Adrenal gland (tissue), 19 donors: Measurements from ENCODE around the gene CHD8. TPM values are rescaled to one million over a fixed set of nuclear protein-coding genes. Genes with fewer than 3 reads are reported as not detected.

Experiments used
- DNase-seq, 7 donors: peaks; one replicate each; pipeline ENCODE4 v3.0.0-alpha.2; 2019 to 2020
- H3K27ac ChIP-seq, 5 donors: fragments of 200-600 bp; sonication (generic) in 4 of 5; 1 replicate in 3 of 5; 2 replicates in 2 of 5; pipeline versions ENCODE4 v1.5.1 to v1.8.0; 2016 to 2020; ENCODE audit warnings: mild to moderate bottlenecking in 1 of 5
- H3K27me3 ChIP-seq: fragments of 200-600 bp; 2 replicates; pipeline ENCODE4 v1.8.0; 2021
- H3K36me3 ChIP-seq, 2 donors: fragments of 200-600 bp; replicated peaks in 1 of 2; 1 replicate in 1 of 2; 2 replicates in 1 of 2; pipeline versions ENCODE4 v1.5.1 to v1.8.0; 2018 to 2022
- H3K4me1 ChIP-seq, 2 donors: fragments of 200-600 bp; replicated peaks in 1 of 2; 1 replicate in 1 of 2; 2 replicates in 1 of 2; pipeline versions ENCODE4 v1.5.1 to v1.8.0; 2018 to 2021
- H3K4me3 ChIP-seq, 4 donors: fragments of 200-600 bp; sonication (generic) in 3 of 4; one replicate each; pipeline ENCODE4 v1.5.1; 2016 to 2018
- H3K9me3 ChIP-seq, 3 donors: fragments of 200-600 bp; sonication (generic) in 1 of 3; replicated peaks in 1 of 3; 1 replicate in 2 of 3; 2 replicates in 1 of 3; pipeline versions ENCODE4 v1.5.1 to v1.8.0; 2016 to 2021
- POLR2A ChIP-seq, 2 donors: fragments of 450-650 bp; IDR thresholded peaks; one replicate each; pipeline ENCODE4 v1.6.1; 2017; ENCODE audit warnings: antibody characterized with exemption in 2 of 2, mild to moderate bottlenecking in 2 of 2, moderate library complexity in 1 of 2
- WGBS, 4 donors: extraction: QIAGEN DNeasy Blood & Tissue Kit in 2 of 4; methylation state at CpG; one replicate each; pipeline versions ENCODE4 v1.1.5 to v1.1.7; 2013 to 2017; 5-methylcytosine and 5-hydroxymethylcytosine counted together
- intact Hi-C, 2 donors: fragments of 100-400 bp; cut with DNase I; formaldehyde crosslinking; loops; one replicate each; pipeline versions ENCODE4 v1.14.1 to v1.15.0; 2022 to 2023
- long read RNA-seq, 10 donors: library from polyadenylated mRNA in 3 of 10; unstranded in 2 of 10; stranded (forward) in 1 of 10; transcript quantifications; one replicate each; pipeline ENCODE4 v2.0.0 and lab custom pipeline, GENCODE V29; 2021 to 2026
- polyA plus RNA-seq, 3 donors: library from polyadenylated mRNA; stranded (reverse); fragments of 200-250 nt in 2 of 3; fragments of 350-450 nt in 1 of 3; fragmentation: Illumina TruSeq in 1 of 3; extraction: RNeasy Lipid Tissue Mini Kit (QIAGEN cat#74804) in 1 of 3; gene quantifications; one replicate each; pipeline ENCODE4 v1.2.3, GENCODE V29; 2013 to 2014
- total RNA-seq, 9 donors: library from RNA; depleted of rRNA in 4 of 9; stranded (reverse); fragments of >200 nt in 4 of 9; fragments of 120-200 nt in 1 of 9; fragmentation: NEBNext Ultra II Directional in 1 of 9; extraction: Animal tissue kit (Norgen Biotek cat#: 25700) in 1 of 9; gene quantifications; one replicate each; pipeline versions ENCODE4 v1.1.0 to v1.2.4, GENCODE V29; 2013 to 2023
- TF ChIP-seq, protein P1 (sequence below), 6 experiments: fragments of 450-650 bp in 4 of 6; fragments of 200-600 bp in 2 of 6; sonication (generic) in 1 of 6; IDR thresholded peaks; 1 replicate in 5 of 6; 2 replicates in 1 of 6; pipeline versions ENCODE4 v1.5.1 to v1.8.0; 2016 to 2021; ENCODE audit warnings: antibody characterized with exemption in 6 of 6, mild to moderate bottlenecking in 2 of 6, moderate library complexity in 1 of 6
- donor health status: healthy with polysubstance abuse.
- donor health status: Bipolar disorder and iron deficiency.
- donor health status: DM: yes; HTN: yes; CAD: no.
- donor health status: DM: no; HTN: no; CAD: no.
- donor health status: DM: no; HTN: no; CAD: no.
- donor health status: DM: yes; HTN: yes; CAD: no.

The CHD8 gene, protein sequence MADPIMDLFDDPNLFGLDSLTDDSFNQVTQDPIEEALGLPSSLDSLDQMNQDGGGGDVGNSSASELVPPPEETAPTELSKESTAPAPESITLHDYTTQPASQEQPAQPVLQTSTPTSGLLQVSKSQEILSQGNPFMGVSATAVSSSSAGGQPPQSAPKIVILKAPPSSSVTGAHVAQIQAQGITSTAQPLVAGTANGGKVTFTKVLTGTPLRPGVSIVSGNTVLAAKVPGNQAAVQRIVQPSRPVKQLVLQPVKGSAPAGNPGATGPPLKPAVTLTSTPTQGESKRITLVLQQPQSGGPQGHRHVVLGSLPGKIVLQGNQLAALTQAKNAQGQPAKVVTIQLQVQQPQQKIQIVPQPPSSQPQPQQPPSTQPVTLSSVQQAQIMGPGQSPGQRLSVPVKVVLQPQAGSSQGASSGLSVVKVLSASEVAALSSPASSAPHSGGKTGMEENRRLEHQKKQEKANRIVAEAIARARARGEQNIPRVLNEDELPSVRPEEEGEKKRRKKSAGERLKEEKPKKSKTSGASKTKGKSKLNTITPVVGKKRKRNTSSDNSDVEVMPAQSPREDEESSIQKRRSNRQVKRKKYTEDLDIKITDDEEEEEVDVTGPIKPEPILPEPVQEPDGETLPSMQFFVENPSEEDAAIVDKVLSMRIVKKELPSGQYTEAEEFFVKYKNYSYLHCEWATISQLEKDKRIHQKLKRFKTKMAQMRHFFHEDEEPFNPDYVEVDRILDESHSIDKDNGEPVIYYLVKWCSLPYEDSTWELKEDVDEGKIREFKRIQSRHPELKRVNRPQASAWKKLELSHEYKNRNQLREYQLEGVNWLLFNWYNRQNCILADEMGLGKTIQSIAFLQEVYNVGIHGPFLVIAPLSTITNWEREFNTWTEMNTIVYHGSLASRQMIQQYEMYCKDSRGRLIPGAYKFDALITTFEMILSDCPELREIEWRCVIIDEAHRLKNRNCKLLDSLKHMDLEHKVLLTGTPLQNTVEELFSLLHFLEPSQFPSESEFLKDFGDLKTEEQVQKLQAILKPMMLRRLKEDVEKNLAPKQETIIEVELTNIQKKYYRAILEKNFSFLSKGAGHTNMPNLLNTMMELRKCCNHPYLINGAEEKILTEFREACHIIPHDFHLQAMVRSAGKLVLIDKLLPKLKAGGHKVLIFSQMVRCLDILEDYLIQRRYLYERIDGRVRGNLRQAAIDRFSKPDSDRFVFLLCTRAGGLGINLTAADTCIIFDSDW (N-terminal part only)
- total RNA-seq (10 to 100 TPM; 48.6 to 71.8 (median 59.6) TPM), polyA plus RNA-seq (10 to 100 TPM; 43.0 to 53.1 (median 51.6) TPM)
- long read RNA-seq, donor 1, transcript CHD8-214 (1 exons, 1,146 nt) = major isoform, 22 of 22 reads
- long read RNA-seq, donor 1, partial matches to known transcripts = 0 of 22 reads
- long read RNA-seq, donor 1, other reads (novel, unspliced or antisense) = 0 of 22 reads
- long read RNA-seq, donor 2, transcript CHD8-214 (1 exons, 1,146 nt) = major isoform, 10 of 10 reads
- long read RNA-seq, donor 2, partial matches to known transcripts = 0 of 10 reads
- long read RNA-seq, donor 2, other reads (novel, unspliced or antisense) = 0 of 10 reads
- long read RNA-seq, donor 3, full-length matches to known transcripts = 16 of 16 reads
- long read RNA-seq, donor 3, partial matches to known transcripts = 0 of 16 reads
- long read RNA-seq, donor 3, other reads (novel, unspliced or antisense) = 0 of 16 reads
- long read RNA-seq, donor 4, partial matches to known transcripts = 4 of 5 reads
- long read RNA-seq, donor 4, other reads (novel, unspliced or antisense) = 1 of 5 reads
- long read RNA-seq, donor 5, partial matches to known transcripts = 2 of 6 reads
- long read RNA-seq, donor 5, other reads (novel, unspliced or antisense) = 1 of 6 reads
- long read RNA-seq, donor 6, partial matches to known transcripts = 2 of 6 reads
- long read RNA-seq, donor 6, other reads (novel, unspliced or antisense) = 2 of 6 reads
- long read RNA-seq, donor 7, transcript CHD8-214 (1 exons, 1,146 nt) = major isoform, 8 of 8 reads
- long read RNA-seq, donor 7, partial matches to known transcripts = 0 of 8 reads
- long read RNA-seq, donor 7, other reads (novel, unspliced or antisense) = 0 of 8 reads
- long read RNA-seq, donor 8, transcript CHD8-214 (1 exons, 1,146 nt) = major isoform, 5 of 5 reads
- long read RNA-seq, donor 8, partial matches to known transcripts = 0 of 5 reads
- long read RNA-seq, donor 8, other reads (novel, unspliced or antisense) = 0 of 5 reads
- long read RNA-seq, donor 9, transcript CHD8-214 (1 exons, 1,146 nt) = major isoform, 16 of 16 reads
- long read RNA-seq, donor 9, partial matches to known transcripts = 0 of 16 reads
- long read RNA-seq, donor 9, other reads (novel, unspliced or antisense) = 0 of 16 reads
- long read RNA-seq, donor 10, full-length matches to known transcripts = 7 of 7 reads
- long read RNA-seq, donor 10, partial matches to known transcripts = 0 of 7 reads
- long read RNA-seq, donor 10, other reads (novel, unspliced or antisense) = 0 of 7 reads

DNA sequence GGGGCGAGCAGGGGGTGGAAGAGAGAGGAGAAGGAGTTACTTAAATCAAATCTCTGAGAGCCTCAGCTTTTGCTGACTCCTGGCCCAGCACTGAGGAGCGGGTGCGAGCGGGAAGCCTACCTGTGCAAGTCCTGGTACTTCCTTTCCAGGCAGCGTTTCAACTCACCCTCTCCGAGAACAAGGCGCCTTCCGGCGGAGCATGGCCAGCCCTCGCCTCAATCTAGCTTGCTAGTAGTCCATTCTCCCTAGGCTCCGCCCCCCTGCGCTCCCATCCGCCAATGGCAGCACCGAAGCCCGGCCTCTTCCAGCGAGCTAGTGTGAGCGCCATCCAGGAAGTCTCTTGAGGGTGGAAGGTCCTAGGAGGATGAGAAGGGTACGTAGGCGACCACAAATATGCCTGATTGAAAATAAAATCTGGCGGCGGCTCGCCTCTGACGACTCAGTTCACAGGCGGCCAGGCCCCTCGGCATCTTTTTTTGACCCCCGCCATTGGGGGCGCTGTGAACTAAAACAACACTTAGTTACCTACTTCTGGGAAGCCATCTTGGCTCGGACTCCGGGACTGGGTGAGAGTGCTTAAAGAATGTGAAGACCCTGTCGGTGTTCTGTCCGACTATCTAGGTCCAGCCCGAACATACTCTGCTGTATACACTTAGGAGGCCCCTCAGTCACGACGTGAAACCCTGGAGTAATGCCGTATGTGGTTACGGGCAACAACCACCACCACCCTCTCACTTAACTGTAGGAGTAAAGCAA, at the start of gene CHD8:
CHD8 (minus strand) TSS at position 212 of the 756 bp plus-strand sequence. CDS start 24,480 bp downstream, outside the sequence.
- Histone ChIP-seq H3K36me3 (peaks cover 0 to 15% of the 10 kb centered on the region in 2 donors), H3K9me3 (no peaks in the 10 kb centered on the region), H3K4me1 (peaks cover 9 to 18% of the 10 kb centered on the region in 2 donors), H3K27me3 (no peaks in the 10 kb centered on the region), H3K27ac (peak within 1 kb of the TSS; percentile 66 to 99 (median 98)), H3K4me3 (peak within 1 kb of the TSS; percentile 49 to 92 (median 82))
- peak; percentile 67 to 93 for TF ChIP-seq POLR2A (IDR thresholded peaks at IDR 0.05)
- TF ChIP-seq, protein P1, sequence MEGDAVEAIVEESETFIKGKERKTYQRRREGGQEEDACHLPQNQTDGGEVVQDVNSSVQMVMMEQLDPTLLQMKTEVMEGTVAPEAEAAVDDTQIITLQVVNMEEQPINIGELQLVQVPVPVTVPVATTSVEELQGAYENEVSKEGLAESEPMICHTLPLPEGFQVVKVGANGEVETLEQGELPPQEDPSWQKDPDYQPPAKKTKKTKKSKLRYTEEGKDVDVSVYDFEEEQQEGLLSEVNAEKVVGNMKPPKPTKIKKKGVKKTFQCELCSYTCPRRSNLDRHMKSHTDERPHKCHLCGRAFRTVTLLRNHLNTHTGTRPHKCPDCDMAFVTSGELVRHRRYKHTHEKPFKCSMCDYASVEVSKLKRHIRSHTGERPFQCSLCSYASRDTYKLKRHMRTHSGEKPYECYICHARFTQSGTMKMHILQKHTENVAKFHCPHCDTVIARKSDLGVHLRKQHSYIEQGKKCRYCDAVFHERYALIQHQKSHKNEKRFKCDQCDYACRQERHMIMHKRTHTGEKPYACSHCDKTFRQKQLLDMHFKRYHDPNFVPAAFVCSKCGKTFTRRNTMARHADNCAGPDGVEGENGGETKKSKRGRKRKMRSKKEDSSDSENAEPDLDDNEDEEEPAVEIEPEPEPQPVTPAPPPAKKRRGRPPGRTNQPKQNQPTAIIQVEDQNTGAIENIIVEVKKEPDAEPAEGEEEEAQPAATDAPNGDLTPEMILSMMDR (IDR thresholded peaks at IDR 0.05) = peak; percentile 20 to 64 (median 56)
- 0 to 1% (median 0%) methylated on average over 29 to 36 of the region's 36 CpGs for WGBS, 4 donors
- intact Hi-C loops = no loop called here
- peak; percentile 99 to 100 (median 100) for DNase-seq

DNA sequence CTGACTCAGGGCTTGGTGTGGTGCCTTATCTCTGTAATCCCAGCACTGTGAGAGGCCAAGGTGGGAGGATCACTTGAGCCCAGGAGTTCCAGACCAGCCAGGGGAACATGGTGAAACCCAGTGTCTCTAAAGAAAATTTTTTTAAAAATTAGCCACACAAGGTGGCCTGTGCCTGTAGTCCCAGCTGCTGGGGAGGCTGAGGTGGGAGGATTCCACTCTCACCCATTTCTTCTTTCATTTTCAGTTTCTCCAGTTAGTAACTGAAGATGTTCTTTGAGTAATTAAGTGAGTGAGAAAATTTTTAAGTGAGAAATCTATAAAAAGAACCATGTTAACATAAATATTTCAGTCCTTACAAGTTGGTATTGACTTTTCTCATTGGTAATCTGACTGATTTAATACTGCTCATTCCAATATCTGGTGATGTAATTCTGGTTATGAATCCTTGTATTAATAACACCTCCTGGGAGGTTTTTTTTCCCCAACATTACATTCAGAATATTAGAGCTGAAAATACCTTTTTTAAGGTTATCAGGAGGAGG, 49.2 kb upstream of the CHD8 start:
- H3K27me3 ChIP-seq = no peaks in the 10 kb centered on the region
- H3K4me3 ChIP-seq = no peak overlapping the region
- peaks cover 0 to 28% of the 10 kb centered on the region in 2 donors for H3K36me3 ChIP-seq
- H3K27ac ChIP-seq = no peak overlapping the region
- H3K4me1 ChIP-seq = peaks cover 4 to 16% of the 10 kb centered on the region in 2 donors
- H3K9me3 ChIP-seq = no peaks in the 10 kb centered on the region
- intact Hi-C loops = no loop called here
- TF ChIP-seq, protein P1 (IDR thresholded peaks at IDR 0.05) = no peak
- no peak for TF ChIP-seq POLR2A (IDR thresholded peaks at IDR 0.05)
- DNase-seq = no peak
